HG02798 (cell line): ENCODE data around the gene STPG4.
"Not testable (repeated sequence)": the region's sequence is repeated elsewhere in the genome, so short reads cannot be mapped to it uniquely, and the experiment has no call there.

Experiments used
- ATAC-seq: cut with Tn5 transposase; IDR thresholded peaks from one replicate; pipeline ENCODE4 v1.9.1; 2021; ENCODE audit warnings: mild to moderate bottlenecking; ENCODE audit not compliant: unreplicated experiment, poor library complexity

STPG4 gene

DNA sequence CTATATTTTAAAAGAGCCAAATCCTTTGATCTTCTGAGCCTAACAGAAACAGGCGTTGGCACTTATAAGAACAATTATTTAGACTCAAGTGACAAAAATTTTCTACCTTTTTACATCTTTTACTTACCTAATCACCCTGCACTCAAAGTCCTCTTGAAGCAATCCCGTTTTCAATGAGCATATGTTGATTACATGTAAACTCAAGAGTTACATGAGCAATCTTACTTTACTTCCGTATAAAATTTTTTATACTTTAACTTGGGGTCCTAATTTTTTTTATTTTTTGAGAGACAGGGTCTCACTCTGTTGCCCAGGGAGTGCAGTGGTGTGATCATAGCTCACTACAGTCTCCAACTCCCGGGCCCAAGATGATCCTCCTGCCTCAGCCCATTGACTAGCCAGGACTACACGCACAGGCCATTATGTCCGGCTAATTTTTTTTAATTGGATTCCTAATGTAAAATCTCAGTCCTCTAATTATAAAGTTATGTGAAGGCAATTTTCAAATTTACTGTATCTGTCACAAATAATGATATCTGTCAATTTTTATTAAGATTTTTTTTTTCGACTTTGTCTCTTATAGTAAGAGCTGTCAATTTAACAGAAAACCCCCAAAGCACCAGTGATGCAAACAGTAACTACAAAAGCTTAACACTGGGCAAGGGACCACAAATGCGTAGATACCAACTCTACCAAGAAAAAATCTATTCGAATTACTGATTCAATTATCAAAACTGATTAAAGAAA, 19.1 kb upstream of the STPG4 start:
- no peak for ATAC-seq

GRCh38 chr2:47172922-47173695, 18.0 kb upstream of the STPG4 start:
- ATAC-seq: no peak

DNA sequence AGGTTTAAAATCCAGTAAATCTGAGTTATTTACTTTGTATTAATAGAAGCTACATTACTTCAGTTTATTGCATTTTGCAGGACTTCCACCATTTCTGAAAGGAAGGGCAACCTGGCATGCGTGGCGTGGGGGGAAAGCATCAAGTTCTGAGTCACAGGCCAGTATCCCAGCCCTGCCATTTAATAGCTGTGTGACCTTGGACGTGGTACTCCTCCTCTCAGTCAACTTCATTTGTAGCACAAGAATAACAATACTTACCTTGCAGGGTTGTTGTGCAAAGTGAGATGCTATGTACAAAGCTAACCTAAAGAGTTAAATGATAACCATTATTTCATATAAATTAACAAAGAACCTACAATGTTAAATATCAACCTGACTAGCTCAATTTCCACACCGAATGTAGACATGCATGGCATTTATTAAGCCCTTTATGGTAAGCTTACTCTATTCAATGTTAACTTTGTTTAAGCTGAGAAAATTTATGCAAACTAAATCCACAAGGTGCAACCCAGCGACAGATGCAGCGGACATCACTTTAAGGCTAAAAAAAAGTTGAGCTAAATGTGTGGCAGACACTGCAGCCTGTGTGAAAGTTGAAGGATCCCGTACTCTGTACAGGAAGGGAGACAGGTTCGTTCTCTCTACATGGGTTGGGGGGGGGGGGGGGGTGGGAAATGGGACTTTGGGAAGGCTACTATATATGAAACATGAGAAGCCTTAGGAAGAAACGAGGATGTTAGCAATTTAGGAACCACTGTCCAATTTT, 17.2 kb upstream of the STPG4 start:
- ATAC-seq: no peak

GRCh38 chr2:47169784-47170183, 14.7 kb upstream of the STPG4 start:
- no peak for ATAC-seq

DNA sequence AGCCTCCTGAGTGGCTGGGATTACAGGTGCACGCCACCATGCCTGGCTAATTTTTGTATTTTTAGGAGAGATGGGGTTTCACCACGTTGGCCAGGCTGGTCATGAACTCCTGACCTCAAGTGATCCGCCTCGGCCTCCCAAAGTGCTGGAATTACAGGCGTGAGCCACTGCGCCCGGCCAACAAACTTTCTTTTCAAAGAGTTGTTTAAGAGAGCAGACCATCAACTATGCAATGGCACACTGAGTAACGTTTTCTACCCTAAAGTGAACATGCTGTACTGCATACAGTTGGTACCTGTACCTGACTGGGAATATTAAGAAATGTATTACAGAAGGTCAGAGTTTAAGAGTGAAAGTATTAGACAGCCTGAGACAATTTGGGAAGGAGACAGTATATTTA, 13.8 kb upstream of the STPG4 start:
- not testable (repeated sequence) for ATAC-seq

GRCh38 chr2:47167149-47167548, 12.0 kb upstream of the STPG4 start:
- no peak for ATAC-seq

DNA sequence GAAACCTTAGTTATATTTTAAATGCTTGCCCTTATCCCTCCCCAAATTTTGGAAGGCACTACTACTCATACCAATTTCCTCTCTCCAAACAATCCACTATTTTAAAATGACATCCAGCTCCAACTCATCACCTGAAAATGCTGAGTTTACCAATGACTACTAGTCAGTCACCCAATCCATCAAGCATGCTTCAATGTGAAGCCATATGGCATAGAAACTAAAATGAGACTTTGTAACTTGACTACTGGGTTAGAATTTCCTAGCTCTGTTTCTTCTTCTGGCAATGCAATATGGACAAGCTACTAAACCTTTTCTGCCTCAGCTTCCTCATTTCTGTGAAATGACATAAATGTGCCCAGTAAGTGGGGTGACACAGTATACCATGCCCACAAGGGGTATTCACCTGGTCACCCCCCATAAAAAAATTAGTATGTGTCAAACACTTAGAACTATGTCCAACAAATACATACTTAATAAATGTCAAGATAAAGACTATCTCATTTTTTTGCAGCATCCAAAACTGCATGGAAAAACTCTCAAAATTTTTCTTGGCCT, 10.0 kb upstream of the STPG4 start:
- no peak for ATAC-seq

GRCh38 chr2:47162780-47163179, 7.7 kb upstream of the STPG4 start:
- no peak for ATAC-seq

DNA sequence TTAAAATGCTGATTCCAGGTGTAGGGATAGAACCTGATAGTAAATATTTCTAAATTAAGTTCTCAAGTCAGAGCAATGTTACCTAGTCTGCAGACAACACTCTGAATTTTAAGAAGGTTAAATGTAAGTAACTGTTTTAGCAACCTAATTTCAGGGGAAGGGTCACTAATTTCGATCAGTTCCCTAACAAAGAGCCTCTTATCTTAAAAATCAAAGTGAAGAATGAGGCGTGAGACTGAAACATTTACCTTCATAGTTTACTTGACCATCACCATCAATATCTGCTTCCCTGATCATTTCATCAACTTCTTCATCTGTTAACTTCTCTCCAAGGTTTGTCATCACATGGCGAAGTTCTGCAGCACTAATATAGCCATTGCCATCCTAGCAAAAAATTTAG, 6.4 kb upstream of the STPG4 start:
- ATAC-seq: no peak

DNA sequence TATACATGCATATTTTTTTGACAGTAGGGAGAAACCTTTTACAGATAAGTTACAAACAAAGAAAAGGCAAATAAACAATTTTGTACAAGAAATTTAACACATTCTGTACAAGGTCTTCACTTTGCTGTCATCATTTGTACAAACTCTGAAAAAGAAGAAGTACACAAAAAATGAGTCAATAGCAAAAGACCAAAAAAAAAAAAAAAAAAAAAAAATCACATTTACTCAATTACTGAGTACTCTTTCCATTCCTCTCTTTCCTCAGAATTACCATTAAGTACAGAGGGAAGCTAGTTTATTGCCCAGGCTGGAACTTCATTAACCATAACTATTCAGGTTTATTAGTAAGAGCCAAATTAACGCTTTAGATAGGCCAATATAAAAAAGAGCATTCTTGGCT, 5.6 kb upstream of the STPG4 start:
- ATAC-seq: no peak

DNA sequence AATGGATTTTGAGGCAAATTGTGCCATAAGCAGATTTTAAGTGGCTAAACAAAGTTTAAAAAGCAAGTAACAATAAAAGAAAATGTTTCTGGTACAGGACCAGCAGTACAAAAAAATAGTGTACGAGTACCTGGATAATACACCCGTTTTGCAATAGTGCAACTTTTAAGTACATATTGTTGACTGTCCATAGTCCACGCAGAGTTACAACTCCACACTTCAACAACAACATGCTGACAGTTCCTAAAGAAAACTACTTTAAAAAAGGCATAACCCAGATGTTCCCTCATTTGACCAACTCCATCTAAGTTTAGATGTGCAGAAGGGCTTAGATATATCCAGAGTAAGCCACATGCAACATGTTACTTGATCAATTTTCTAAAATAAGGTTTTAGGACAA, 5.1 kb upstream of the STPG4 start:
- no peak for ATAC-seq

DNA sequence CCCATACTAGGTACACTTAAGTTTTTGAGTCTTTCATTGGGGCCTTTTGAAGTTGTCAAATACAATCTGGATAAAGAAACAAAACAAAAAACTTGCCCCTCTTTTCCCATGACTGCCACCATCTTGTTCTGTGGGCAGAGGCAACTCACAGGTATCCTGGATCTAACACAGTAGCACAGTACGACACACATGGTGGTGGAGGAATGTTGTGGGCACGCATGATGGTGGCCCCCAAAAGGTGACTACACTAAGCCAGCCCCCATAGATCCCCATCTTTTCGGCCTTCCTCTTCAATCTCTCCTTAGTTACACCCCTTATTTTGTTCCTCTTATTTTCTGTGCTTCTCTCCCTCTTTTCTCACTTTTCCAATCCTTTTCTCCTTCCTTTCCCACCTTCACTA, 4.5 kb upstream of the STPG4 start:
- no peak for ATAC-seq

DNA sequence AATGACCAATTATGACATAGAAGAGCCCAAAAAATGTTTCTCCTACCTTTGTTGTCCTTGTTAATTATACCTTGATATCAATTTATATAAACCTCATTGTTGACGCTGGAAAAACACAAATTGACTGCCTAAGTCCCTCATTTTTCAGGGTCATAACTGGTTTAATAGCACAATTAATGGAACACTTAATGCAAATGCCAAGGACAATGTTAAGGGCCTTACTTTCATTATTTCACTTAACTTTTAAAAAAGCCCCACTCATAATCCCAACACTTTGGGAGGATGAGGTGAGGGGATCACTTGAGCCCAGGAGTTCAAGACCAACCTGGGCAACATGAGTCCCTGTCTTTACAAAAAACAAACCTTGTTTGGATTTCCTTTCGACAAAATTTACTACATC, 3.5 kb upstream of the STPG4 start:
- no peak for ATAC-seq

DNA sequence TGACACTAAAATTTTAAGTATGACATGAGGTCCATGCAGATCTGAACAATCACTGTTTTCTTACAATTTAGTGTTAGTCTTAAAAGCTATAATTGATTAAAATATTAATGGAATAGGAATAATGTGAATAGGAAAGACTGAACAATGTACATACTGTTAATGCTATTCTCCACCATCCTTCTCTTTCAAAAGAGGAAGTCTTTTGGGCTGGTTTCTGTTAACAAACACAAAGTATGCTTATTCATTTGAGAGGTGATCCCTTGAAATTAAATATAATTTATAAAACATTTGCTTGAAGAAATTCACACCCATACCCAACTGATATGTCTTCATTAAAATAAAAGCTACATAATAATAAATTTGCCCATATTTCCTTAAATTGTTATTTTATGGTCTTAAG, 2.3 kb downstream of the STPG4 start:
- ATAC-seq: no peak

GRCh38 chr2:47150175-47150574, 4.9 kb downstream of the STPG4 start:
- ATAC-seq: no peak

DNA sequence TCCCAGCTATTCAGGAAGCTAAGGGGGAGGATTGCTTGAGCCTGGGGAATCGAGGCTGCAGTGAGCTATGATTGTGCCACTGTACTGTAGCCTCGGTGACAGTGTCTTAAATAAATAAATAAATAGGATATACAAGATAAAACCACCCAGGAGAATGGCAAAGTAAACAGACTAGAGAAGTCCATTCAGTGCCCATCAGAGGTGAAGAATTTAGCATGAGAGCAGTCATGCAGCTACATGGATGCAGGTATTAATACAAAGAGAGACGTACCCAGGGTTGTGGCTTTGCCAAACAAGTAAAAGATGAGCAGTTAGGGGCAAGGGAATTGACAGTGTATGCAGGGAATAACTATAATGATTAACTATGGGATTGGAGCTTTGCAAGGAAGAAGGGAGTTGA, 8.1 kb downstream of the STPG4 start:
- no peak for ATAC-seq

DNA sequence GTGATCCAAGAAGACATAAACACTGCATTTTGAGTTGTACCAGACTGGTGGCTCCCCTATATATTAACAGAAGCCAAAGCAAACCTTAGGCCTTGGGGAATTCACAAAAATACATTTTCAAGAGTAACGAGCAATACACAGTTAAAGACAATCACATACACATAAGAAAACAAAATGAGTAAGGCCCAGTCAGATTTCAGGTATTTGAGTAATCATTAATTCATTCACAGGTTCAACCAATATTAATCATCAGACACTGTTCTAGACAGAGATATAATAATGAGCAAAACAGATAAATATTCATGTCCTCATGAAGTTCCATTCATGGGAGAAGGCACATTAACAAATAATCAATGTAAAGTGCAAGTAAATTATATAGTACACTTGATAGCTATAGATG, 9.6 kb downstream of the STPG4 start:
- ATAC-seq: no peak

- ATAC-seq: no peak
Measured at GRCh38 chr2:47141520-47141919, 13.6 kb downstream of the STPG4 start.

GRCh38 chr2:47134386-47135090, 20.6 kb downstream of the STPG4 start:
- ATAC-seq: no peak

DNA sequence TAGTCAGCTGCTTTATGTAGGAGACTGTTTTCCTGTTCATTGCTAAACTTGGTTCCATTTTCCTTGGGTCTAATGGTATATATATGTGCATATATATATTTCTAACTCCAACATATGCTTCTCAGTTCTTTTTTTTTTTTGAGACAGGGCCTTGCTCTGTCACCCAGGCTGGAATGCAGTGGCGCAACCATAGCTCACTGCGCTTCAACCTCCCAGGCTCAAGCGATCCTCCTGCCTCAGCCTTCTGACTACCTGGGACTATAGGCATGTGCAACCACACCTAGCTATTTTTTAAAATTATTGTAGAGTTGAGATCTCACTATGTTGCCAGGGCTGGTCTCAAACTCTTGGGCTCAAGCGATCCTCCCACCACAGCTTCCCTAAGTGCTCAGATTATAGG, 22.1 kb downstream of the STPG4 start:
- no peak for ATAC-seq
